Measurements from ENCODE around the gene KRT39. TPM values are rescaled to one million over a fixed set of nuclear protein-coding genes. Genes with fewer than 3 reads are reported as not detected.

KRT39 gene
- total RNA-seq, 1 donor from 2014 or later, result not detected

GRCh38 chr17:40997361-40997760 is 30.6 kb upstream of the KRT39 start:
- no peak overlapping the region for H3K4me3 ChIP-seq (ENCODE audit: low read depth, low read length)
- no peak for TF ChIP-seq CTCF (conservative IDR thresholded peaks at IDR 0.05; ENCODE audit: low read depth, low read length)

GRCh38 chr17:40996829-40997228 is 30.1 kb upstream of the KRT39 start:
- no peak overlapping the region for H3K4me3 ChIP-seq (ENCODE audit: low read depth, low read length)
- TF ChIP-seq CTCF (conservative IDR thresholded peaks at IDR 0.05; ENCODE audit: low read depth, low read length), result no peak
- no peak for DNase-seq (ENCODE audit: low read depth)

More at GRCh38 chr17:40997361-40997760, 30.6 kb upstream of the KRT39 start:
- no peak for DNase-seq (ENCODE audit: low read depth)

- DNase-seq (ENCODE audit: low read depth), result no peak
- TF ChIP-seq CTCF (conservative IDR thresholded peaks at IDR 0.05; ENCODE audit: low read depth, low read length), result no peak
- no peak overlapping the region for H3K4me3 ChIP-seq (ENCODE audit: low read depth, low read length)
Observed at GRCh38 chr17:40995116-40995515, 28.4 kb upstream of the KRT39 start.

GRCh38 chr17:40993839-40994238 is 27.1 kb upstream of the KRT39 start, which contains the start of gene KRTAP3-3:
KRTAP3-3 (minus strand) TSS chr17:40994164; CDS start chr17:40994097, 67 bp downstream.
- H3K4me3 ChIP-seq (ENCODE audit: low read depth, low read length), result no peak within 1 kb of the TSS
- no peak for DNase-seq (ENCODE audit: low read depth)
- TF ChIP-seq CTCF (conservative IDR thresholded peaks at IDR 0.05; ENCODE audit: low read depth, low read length), result no peak

GRCh38 chr17:40993084-40993483 is 26.3 kb upstream of the KRT39 start:
- TF ChIP-seq CTCF (conservative IDR thresholded peaks at IDR 0.05; ENCODE audit: low read depth, low read length), result no peak
- no peak overlapping the region for H3K4me3 ChIP-seq (ENCODE audit: low read depth, low read length)
- no peak for DNase-seq (ENCODE audit: low read depth)

- no peak overlapping the region for H3K4me3 ChIP-seq (ENCODE audit: low read depth, low read length)
- TF ChIP-seq CTCF (conservative IDR thresholded peaks at IDR 0.05; ENCODE audit: low read depth, low read length), result no peak
- DNase-seq (ENCODE audit: low read depth), result no peak
Observed at GRCh38 chr17:40992666-40993065, 25.9 kb upstream of the KRT39 start.

GRCh38 chr17:40986920-40987319 is 20.2 kb upstream of the KRT39 start:
- no peak for TF ChIP-seq CTCF (conservative IDR thresholded peaks at IDR 0.05; ENCODE audit: low read depth, low read length)
- H3K4me3 ChIP-seq (ENCODE audit: low read depth, low read length), result no peak overlapping the region
- DNase-seq (ENCODE audit: low read depth), result no peak

Measured in epithelial cell of proximal tubule (primary cell).